SU-DHL-6 (cell line): ENCODE data around the gene HOXA5.

Experiments used
- H2AFZ ChIP-seq: fragments of 200-600 bp; sonication (generic); 2 replicates; pipeline ENCODE4 v1.6.1; 2014; ENCODE audit warnings: low read depth, mild to moderate bottlenecking, moderate library complexity, mixed read lengths, antibody characterized with exemption, low read length; ENCODE audit not compliant: severe bottlenecking
- H3F3A ChIP-seq: fragments of 200-600 bp; shearing (Covaris generic); 2 replicates; pipeline ENCODE4 v1.6.0; 2016; ENCODE audit warnings: antibody characterized with exemption, mild to moderate bottlenecking; ENCODE audit not compliant: insufficient read depth
- H3K27ac ChIP-seq: fragments of 200-600 bp; sonication (generic); 2 replicates; pipeline ENCODE4 v1.5.1; 2016; ENCODE audit warnings: low read depth, mild to moderate bottlenecking, low read length, moderate library complexity, mixed read lengths
- H3K27me3 ChIP-seq: fragments of 200-600 bp; sonication (generic), shearing (Covaris generic); 2 replicates; pipeline ENCODE4 v1.6.0; 2014; ENCODE audit warnings: mild to moderate bottlenecking, low read length
- H3K36me3 ChIP-seq: fragments of 200-600 bp; sonication (generic); 2 replicates; pipeline ENCODE4 v1.6.1; 2014; ENCODE audit warnings: mild to moderate bottlenecking, low read length, mixed read lengths
- H3K4me2 ChIP-seq: fragments of 300-600, 200-600 bp; shearing (Covaris generic), sonication (generic); 2 replicates; pipeline ENCODE4 v1.6.0; 2014; ENCODE audit warnings: low read length, low read depth, mild to moderate bottlenecking; ENCODE audit not compliant: poor library complexity, severe bottlenecking
- H3K4me3 ChIP-seq: fragments of 200-600 bp; sonication (generic); 2 replicates; pipeline ENCODE4 v1.5.1; 2014; ENCODE audit warnings: antibody characterized with exemption, low read length, mild to moderate bottlenecking, mixed read lengths; ENCODE audit not compliant: insufficient read depth, poor library complexity, severe bottlenecking
- H3K79me2 ChIP-seq: fragments of 200-600 bp; sonication (generic); 2 replicates; pipeline ENCODE4 v1.6.1; 2014; ENCODE audit warnings: mild to moderate bottlenecking, low read length, moderate library complexity; ENCODE audit not compliant: insufficient read depth
- H3K9ac ChIP-seq: fragments of 200-600 bp; sonication (generic); 2 replicates; pipeline ENCODE4 v1.7.0; 2014; ENCODE audit warnings: mild to moderate bottlenecking, low read length
- H3K9me2 ChIP-seq: fragments of 200-600 bp; sonication (generic); replicated peaks from 2 replicates; pipeline ENCODE4 v1.6.1; 2014; ENCODE audit warnings: low read length; ENCODE audit not compliant: insufficient read depth
- H3K9me3 ChIP-seq: fragments of 200-600 bp; sonication (generic); 2 replicates; pipeline ENCODE4 v1.6.1; 2014; ENCODE audit warnings: low read length, mixed read lengths; ENCODE audit not compliant: insufficient read depth
- H4K20me1 ChIP-seq: fragments of 200-600 bp; sonication (generic); 2 replicates; pipeline ENCODE4 v1.6.1; 2014; ENCODE audit warnings: low read depth, mild to moderate bottlenecking, antibody characterized with exemption, low read length, moderate library complexity, mixed read lengths
- CTCF ChIP-seq: fragments of 200-600 bp; sonication (generic); IDR thresholded peaks from one replicate; pipeline ENCODE4 v1.5.1; 2017; ENCODE audit warnings: antibody characterized with exemption, mild to moderate bottlenecking, low read length, moderate library complexity; ENCODE audit not compliant: insufficient read depth, poor library complexity, severe bottlenecking
- EZH2phosphoT487 ChIP-seq: fragments of 200-600 bp; sonication (generic), shearing (Covaris generic); conservative IDR thresholded peaks from 2 replicates; pipeline ENCODE4 v1.6.1; 2018; ENCODE audit warnings: mild to moderate bottlenecking, antibody characterized with exemption, low read length, moderate library complexity, mixed read lengths

The HOXA5 gene

GRCh38 chr7:27092819-27093110 lies 50.7 kb downstream of the HOXA5 start:
- Histone ChIP-seq H3K9me2 (no peaks in the 10 kb centered on the region), H3K27ac (no peak overlapping the region), H3K9me3 (no peaks in the 10 kb centered on the region), H4K20me1 (no peaks in the 10 kb centered on the region), H3K27me3 (no peaks in the 10 kb centered on the region), H3K79me2 (peaks cover 17% of the 10 kb centered on the region), H3K9ac (no peak overlapping the region), H3K4me3 (no peak overlapping the region), H3F3A (0 out of 2 replicates have a peak, but pooled peaks cover 5% of the 10 kb centered on the region), H2AFZ (no peak overlapping the region), H3K36me3 (no peaks in the 10 kb centered on the region), H3K4me2 (no peak overlapping the region)
- TF ChIP-seq EZH2phosphoT487 = no peak
- TF ChIP-seq CTCF = no peak

- no peak for TF ChIP-seq EZH2phosphoT487
- no peak for TF ChIP-seq CTCF
- no peak overlapping the region for H3K9ac ChIP-seq
- H3K27me3 ChIP-seq = no peaks in the 10 kb centered on the region
- H3K9me2 ChIP-seq = no peaks in the 10 kb centered on the region
- 0 out of 2 replicates have a peak, but pooled peaks cover 2% of the 10 kb centered on the region for H3F3A ChIP-seq
- no peaks in the 10 kb centered on the region for H4K20me1 ChIP-seq
- H3K36me3 ChIP-seq = no peaks in the 10 kb centered on the region
- no peaks in the 10 kb centered on the region for H3K9me3 ChIP-seq
- H3K4me2 ChIP-seq = no peak overlapping the region
- H3K27ac ChIP-seq = no peak overlapping the region
- no peak overlapping the region for H2AFZ ChIP-seq
- H3K4me3 ChIP-seq = no peak overlapping the region
- H3K79me2 ChIP-seq = peaks cover 11% of the 10 kb centered on the region
These were observed 51.3 kb downstream of the HOXA5 start for GRCh38 chr7:27091941-27092818.

GRCh38 chr7:27091105-27091504 lies 52.4 kb downstream of the HOXA5 start:
- Histone ChIP-seq H3K27me3 (no peaks in the 10 kb centered on the region), H3K9ac (no peak overlapping the region), H3K27ac (no peak overlapping the region), H4K20me1 (no peaks in the 10 kb centered on the region), H3F3A (no peaks in the 10 kb centered on the region), H3K9me2 (no peaks in the 10 kb centered on the region), H3K36me3 (no peaks in the 10 kb centered on the region), H3K4me3 (no peak overlapping the region), H3K79me2 (0 out of 2 replicates have a peak, but pooled peaks cover 4% of the 10 kb centered on the region), H2AFZ (no peak overlapping the region), H3K9me3 (no peaks in the 10 kb centered on the region), H3K4me2 (no peak overlapping the region)
- no peak for TF ChIP-seq CTCF
- no peak for TF ChIP-seq EZH2phosphoT487
